AG09309 (cell line): Measurements from ENCODE around the gene NRAP.

Experiments
- DNase-seq: peaks from one replicate; pipeline ENCODE4 v3.0.0-alpha.2; 2010; ENCODE audit warnings: low read depth
- H3K4me3 ChIP-seq: 2 replicates; pipeline ENCODE4 v1.5.1; 2011; ENCODE audit warnings: mild to moderate bottlenecking, low read depth, low read length, moderate library complexity; ENCODE audit not compliant: control insufficient read depth
- TF ChIP-seq, protein P1 (sequence below): IDR thresholded peaks from 2 replicates; pipeline ENCODE4 v1.5.1; 2011; ENCODE audit warnings: mild to moderate bottlenecking, low read depth, low read length, inconsistent platforms; ENCODE audit not compliant: insufficient read depth, control insufficient read depth; ENCODE audit errors: missing control alignments

Gene NRAP

DNA sequence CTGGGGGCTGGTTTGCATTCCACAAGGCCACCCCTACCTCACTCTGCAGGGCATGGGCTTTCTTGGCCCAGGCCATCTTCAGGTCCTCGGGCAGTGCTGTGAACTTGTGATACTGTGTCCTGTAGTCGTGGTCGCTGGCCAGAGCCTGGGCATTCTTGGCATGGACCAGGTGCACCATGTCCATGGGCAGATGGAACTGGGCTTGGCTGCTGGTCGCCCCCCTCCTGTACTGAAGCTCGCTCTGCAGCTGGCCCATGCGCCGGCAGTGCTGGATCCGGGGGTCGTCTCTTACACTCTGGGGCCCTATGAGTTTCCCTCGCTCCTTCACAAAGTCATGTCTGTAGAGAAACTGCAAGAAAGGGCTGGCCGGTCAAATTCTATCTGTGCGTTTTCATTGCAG lies 59.3 kb downstream of the NRAP start:
- no peak for DNase-seq
- H3K4me3 ChIP-seq: no peak overlapping the region

DNA sequence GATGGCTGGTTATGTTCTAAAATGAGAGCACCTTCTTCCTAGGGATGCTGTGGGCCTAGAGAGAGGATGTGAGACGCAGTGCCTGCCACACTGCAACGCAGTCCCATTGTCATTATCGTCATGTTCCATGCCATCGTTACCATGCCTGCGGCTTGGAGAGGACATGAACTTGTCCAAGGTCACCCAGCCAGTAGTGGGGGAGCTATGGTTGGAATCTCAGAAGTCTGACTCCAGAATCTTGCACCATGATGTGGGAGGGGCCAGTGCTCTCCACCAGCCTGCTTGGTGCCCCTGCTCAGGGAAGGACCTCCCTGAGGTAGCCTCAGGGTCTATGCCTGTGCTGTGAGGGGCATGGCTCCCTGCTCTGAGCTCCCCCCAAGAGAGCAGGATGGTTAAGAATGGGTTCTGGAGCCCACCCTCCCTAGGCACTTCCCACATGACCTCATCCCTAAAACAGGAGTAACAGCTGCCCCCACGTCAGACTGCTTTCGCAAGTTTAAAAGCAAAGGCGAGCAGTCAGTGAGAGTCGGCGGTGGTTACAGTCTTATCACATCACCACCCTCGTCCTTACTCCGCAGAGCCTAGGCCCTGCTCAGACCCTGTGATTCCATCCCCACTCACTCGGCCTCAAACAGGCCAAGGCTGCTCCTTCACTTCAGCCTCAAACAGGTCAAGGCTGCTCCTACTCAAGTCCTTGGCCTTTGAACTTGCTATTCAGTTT lies 60.6 kb downstream of the NRAP start:
- TF ChIP-seq, protein P1, sequence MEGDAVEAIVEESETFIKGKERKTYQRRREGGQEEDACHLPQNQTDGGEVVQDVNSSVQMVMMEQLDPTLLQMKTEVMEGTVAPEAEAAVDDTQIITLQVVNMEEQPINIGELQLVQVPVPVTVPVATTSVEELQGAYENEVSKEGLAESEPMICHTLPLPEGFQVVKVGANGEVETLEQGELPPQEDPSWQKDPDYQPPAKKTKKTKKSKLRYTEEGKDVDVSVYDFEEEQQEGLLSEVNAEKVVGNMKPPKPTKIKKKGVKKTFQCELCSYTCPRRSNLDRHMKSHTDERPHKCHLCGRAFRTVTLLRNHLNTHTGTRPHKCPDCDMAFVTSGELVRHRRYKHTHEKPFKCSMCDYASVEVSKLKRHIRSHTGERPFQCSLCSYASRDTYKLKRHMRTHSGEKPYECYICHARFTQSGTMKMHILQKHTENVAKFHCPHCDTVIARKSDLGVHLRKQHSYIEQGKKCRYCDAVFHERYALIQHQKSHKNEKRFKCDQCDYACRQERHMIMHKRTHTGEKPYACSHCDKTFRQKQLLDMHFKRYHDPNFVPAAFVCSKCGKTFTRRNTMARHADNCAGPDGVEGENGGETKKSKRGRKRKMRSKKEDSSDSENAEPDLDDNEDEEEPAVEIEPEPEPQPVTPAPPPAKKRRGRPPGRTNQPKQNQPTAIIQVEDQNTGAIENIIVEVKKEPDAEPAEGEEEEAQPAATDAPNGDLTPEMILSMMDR: no peak
- no peak overlapping the region for H3K4me3 ChIP-seq

More for the DNA sequence above, 59.3 kb downstream of the NRAP start:
- TF ChIP-seq, protein P1: no peak

DNA sequence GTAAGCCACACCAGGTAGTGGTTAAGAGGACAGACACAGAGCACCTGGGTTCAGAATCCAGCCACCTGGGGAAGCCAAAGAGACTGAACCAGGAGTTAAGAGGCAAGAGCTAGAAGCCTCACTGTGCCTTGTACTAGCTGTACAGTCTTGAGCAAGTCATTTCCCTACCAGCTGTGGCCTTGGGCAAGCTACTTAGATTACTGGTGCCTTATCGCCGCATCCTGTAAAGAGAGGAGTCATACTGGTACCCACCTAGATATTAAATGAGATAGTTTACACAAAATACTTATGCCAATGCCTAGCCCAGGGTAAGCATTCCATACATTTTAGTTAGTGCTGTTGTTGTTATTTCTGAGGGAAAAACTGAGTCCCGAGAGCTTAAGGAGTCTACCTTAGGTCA lies 63.3 kb downstream of the NRAP start:
- TF ChIP-seq, protein P1: no peak
- no peak for DNase-seq
- no peak overlapping the region for H3K4me3 ChIP-seq

More for the DNA sequence above, 60.6 kb downstream of the NRAP start:
- no peak for DNase-seq

DNA sequence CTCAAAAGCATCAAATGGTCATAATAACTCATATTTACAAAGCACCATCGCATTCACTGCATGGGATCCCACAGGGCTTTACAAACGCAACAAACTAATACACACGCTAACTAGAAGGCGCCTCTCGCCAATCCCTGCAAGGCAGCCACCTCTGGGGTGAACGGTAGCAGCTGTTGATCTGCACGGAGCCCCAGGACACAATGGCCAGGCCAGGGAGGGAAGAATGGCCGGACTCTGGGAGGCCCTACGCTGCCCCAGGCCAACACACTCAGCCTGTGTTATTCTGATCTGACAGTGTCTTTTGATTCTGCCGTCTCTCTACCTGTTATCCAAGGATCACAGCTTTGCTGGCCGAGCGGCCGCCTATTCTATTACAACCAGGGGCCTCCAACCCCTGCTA lies 69.2 kb downstream of the NRAP start:
- TF ChIP-seq, protein P1: no peak
- no peak overlapping the region for H3K4me3 ChIP-seq
- DNase-seq: no peak

DNA sequence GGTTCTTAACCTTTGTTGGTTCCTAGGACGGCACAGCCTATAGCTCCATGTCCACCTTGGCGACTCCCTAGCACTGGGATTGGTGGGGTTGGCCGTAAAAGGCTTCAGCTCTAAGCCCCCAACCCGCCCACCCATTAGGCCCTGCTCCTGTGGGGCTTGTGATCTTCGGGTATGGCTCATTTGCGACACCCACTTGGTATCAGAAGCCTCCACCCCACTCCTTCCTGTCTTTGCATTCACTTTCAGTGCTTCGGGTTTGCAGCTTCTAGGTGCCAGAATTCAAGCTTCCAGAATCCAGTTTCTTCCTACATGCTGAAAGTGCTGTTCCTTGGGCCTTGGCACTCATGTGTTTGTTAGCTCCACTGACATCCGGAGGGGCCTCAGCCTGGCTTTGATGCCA lies 71.5 kb downstream of the NRAP start:
- no peak overlapping the region for H3K4me3 ChIP-seq
- TF ChIP-seq, protein P1: no peak
- DNase-seq: no peak

DNA sequence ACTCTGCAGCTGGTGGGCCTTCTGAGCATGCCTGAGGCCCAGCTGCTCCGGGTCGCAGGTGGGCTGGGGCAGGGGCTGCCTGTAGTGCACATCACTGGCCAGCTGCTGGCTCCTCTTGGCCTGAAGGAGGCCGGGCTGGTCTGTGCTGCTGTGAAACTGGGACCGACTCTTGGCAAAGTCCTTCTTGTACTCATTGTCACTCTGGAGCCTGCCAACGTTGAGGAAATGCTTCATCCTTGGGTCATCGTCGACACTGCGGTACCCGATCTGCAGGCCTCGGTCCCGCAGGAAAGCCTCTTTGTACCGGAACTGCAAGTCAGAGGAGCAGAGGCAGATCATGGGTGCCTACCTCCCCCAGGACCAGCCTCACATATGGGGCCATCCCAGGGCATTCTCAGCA lies 73.3 kb downstream of the NRAP start:
- TF ChIP-seq, protein P1: no peak
- no peak overlapping the region for H3K4me3 ChIP-seq
- no peak for DNase-seq
